OCI-LY7 (cell line): ENCODE results near the gene NFKB1. TPM values are rescaled to one million over a fixed set of nuclear protein-coding genes. Genes with fewer than 3 reads are reported as not detected.
"Not testable (repeated sequence)": the region's sequence is repeated elsewhere in the genome, so short reads cannot be mapped to it uniquely, and the experiment has no call there.

ENCODE experiments used
- BruUV-seq: library from RNA; stranded (reverse); fragments of 400-500 nt; replicated peaks from 2 replicates; lab custom pipeline; 2021; lab: Mats Ljungman, UMichigan
- CTCF ChIA-PET: fragments of 300-600 bp; sonication (Branson Sonifier 250); formaldehyde crosslinking; loops from one replicate; lab custom pipeline; 2022; ENCODE audit warnings: antibody characterized with exemption; ENCODE audit not compliant: unreplicated experiment; lab: Charles Lee
- POLR2A ChIA-PET: fragments of 300-600 bp; sonication (Branson Sonifier 250); formaldehyde crosslinking; loops from one replicate; lab custom pipeline; 2022; ENCODE audit warnings: antibody characterized with exemption; lab: Charles Lee
- DNase-seq: peaks from one replicate; pipeline ENCODE4 v3.0.0-alpha.2; 2015; ENCODE audit warnings: low spot score
- H2AFZ ChIP-seq: fragments of 200-600 bp; sonication (generic), shearing (Covaris generic); 2 replicates; pipeline ENCODE4 v1.6.1; 2014; ENCODE audit warnings: mild to moderate bottlenecking, antibody characterized with exemption, low read length, moderate library complexity
- H3K27ac ChIP-seq: fragments of 200-600 bp; sonication (generic); 2 replicates; pipeline ENCODE4 v1.5.1; 2014; ENCODE audit warnings: mixed run types, low read depth, mild to moderate bottlenecking, moderate library complexity, low read length, inconsistent platforms; ENCODE audit not compliant: poor library complexity, severe bottlenecking
- H3K36me3 ChIP-seq: fragments of 200-600 bp; sonication (generic); 2 replicates; pipeline ENCODE4 v1.6.1; 2014; ENCODE audit warnings: mild to moderate bottlenecking, antibody characterized with exemption, low read length, moderate library complexity, mixed read lengths; ENCODE audit not compliant: insufficient read depth
- H3K4me1 ChIP-seq: fragments of 200-600 bp; sonication (generic); 2 replicates; pipeline ENCODE4 v1.5.1; 2014; ENCODE audit warnings: mild to moderate bottlenecking, low read length; ENCODE audit not compliant: insufficient read depth, poor library complexity, severe bottlenecking
- H3K4me2 ChIP-seq: fragments of 200-600 bp; sonication (generic); 2 replicates; pipeline ENCODE4 v1.6.1; 2014; ENCODE audit warnings: mild to moderate bottlenecking, low read length
- H3K4me3 ChIP-seq: fragments of 200-600 bp; sonication (generic); 2 replicates; pipeline ENCODE4 v1.5.1; 2014; ENCODE audit warnings: mild to moderate bottlenecking, low read depth, low read length; ENCODE audit not compliant: poor library complexity, severe bottlenecking
- H3K79me2 ChIP-seq: fragments of 200-600 bp; sonication (generic); 2 replicates; pipeline ENCODE4 v1.6.1; 2016; ENCODE audit warnings: low read depth, mild to moderate bottlenecking, low read length, moderate library complexity, mixed read lengths; ENCODE audit not compliant: insufficient read depth
- H3K9me2 ChIP-seq: fragments of 200-600 bp; sonication (generic); 2 replicates; pipeline ENCODE4 v1.6.1; 2016; ENCODE audit warnings: mild to moderate bottlenecking, low read length, mixed read lengths; ENCODE audit not compliant: insufficient read depth
- H3K9me3 ChIP-seq: fragments of 200-600 bp; sonication (generic); 2 replicates; pipeline ENCODE4 v1.6.1; 2014; ENCODE audit warnings: mild to moderate bottlenecking, mixed run types, low read length, mixed read lengths
- H4K20me1 ChIP-seq: fragments of 200-600 bp; sonication (generic); 2 replicates; pipeline ENCODE4 v1.6.1; 2014; ENCODE audit warnings: mild to moderate bottlenecking, antibody characterized with exemption, low read length, moderate library complexity, mixed read lengths; ENCODE audit not compliant: insufficient read depth
- CTCF ChIP-seq: fragments of 200-600 bp; sonication (generic); conservative IDR thresholded peaks from 2 replicates; pipeline ENCODE4 v1.5.1; 2014; ENCODE audit warnings: mild to moderate bottlenecking, antibody characterized with exemption, low read length, moderate library complexity, mixed read lengths
- EZH2phosphoT487 ChIP-seq: fragments of 200-600 bp; sonication (generic); IDR thresholded peaks from 2 replicates; pipeline ENCODE4 v1.6.1; 2018; ENCODE audit warnings: low read depth, borderline replicate concordance, mild to moderate bottlenecking, mixed run types, antibody characterized with exemption, low read length, moderate library complexity, mixed read lengths
- intact Hi-C: fragments of 100-400 bp; cut with micrococcal nuclease; formaldehyde crosslinking; loops from one replicate; pipeline ENCODE4 v1.10.0; 2022; ENCODE audit not compliant: unreplicated experiment
- total RNA-seq, 2 experiments: library from RNA; depleted of rRNA in 1 of 2; stranded (reverse); fragments of >200 nt in 1 of 2; shearing (Covaris generic) in 1 of 2; gene quantifications; 2 replicates each; pipeline ENCODE4 v1.2.3, GENCODE V29; 2014 to 2022

Gene NFKB1
- total RNA-seq, 2 experiments from 2014 or later = 23.1 to 47.8 TPM

GRCh38 chr4:102477657-102478056 lies 23.5 kb upstream of the NFKB1 start:
- no peaks in the 10 kb centered on the region for H3K9me2 ChIP-seq
- BruUV-seq = no TSS peak
- H3K36me3 ChIP-seq = no peaks in the 10 kb centered on the region
- ChIA-PET CTCF (no interaction called here), POLR2A (interaction anchor here (0.7 to 2.0 kb wide), 3 partner anchors 12 to 41 kb away, joined by 3 to 9 read pairs (median 3); no protein-coding TSS in a partner anchor)
- H3K4me3 ChIP-seq = no peak overlapping the region
- H3K4me2 ChIP-seq = no peak overlapping the region
- no peaks in the 10 kb centered on the region for H3K9me3 ChIP-seq
- H3K79me2 ChIP-seq = no peaks in the 10 kb centered on the region
- H4K20me1 ChIP-seq = no peaks in the 10 kb centered on the region
- no peaks in the 10 kb centered on the region for H3K4me1 ChIP-seq
- no peak for DNase-seq
- no peak overlapping the region for H2AFZ ChIP-seq
- intact Hi-C loops = no loop called here
- no peak overlapping the region for H3K27ac ChIP-seq
- TF ChIP-seq CTCF = no peak
- no peak for TF ChIP-seq EZH2phosphoT487

- POLR2A ChIA-PET = interaction anchor here (0.7 to 1.2 kb wide), 2 partner anchors 12 to 40 kb away, joined by 3 read pairs; no protein-coding TSS in a partner anchor
These were observed 23.0 kb upstream of the NFKB1 start for GRCh38 chr4:102478186-102478585.

GRCh38 chr4:102479832-102480231 lies 21.3 kb upstream of the NFKB1 start:
- H4K20me1 ChIP-seq, DNase-seq, BruUV-seq, H3K4me2 ChIP-seq, H3K4me1 ChIP-seq, H3K4me3 ChIP-seq, H3K9me2 ChIP-seq, POLR2A ChIA-PET, CTCF ChIA-PET, H3K9me3 ChIP-seq, H3K27ac ChIP-seq, H3K79me2 ChIP-seq, H2AFZ ChIP-seq, H3K36me3 ChIP-seq, intact Hi-C loops: not testable (repeated sequence)

More at GRCh38 chr4:102478186-102478585, 23.0 kb upstream of the NFKB1 start:
- TF ChIP-seq CTCF (no peak), EZH2phosphoT487 (no peak)
- no peak for DNase-seq
- H3K4me3 ChIP-seq = no peak overlapping the region
- no peak overlapping the region for H3K27ac ChIP-seq
- CTCF ChIA-PET = interaction anchor here (0.5 kb wide), 1 partner anchor 134 kb away, joined by 3 read pairs; no protein-coding TSS in a partner anchor
- H3K9me3 ChIP-seq = no peaks in the 10 kb centered on the region
- H3K4me2 ChIP-seq = no peak overlapping the region
- H3K9me2 ChIP-seq = no peaks in the 10 kb centered on the region
- H3K79me2 ChIP-seq = no peaks in the 10 kb centered on the region
- no peaks in the 10 kb centered on the region for H3K36me3 ChIP-seq
- intact Hi-C loops = no loop called here
- no peaks in the 10 kb centered on the region for H4K20me1 ChIP-seq
- H3K4me1 ChIP-seq = no peaks in the 10 kb centered on the region
- H2AFZ ChIP-seq = no peak overlapping the region
- no TSS peak for BruUV-seq
